ENCODE results near the gene LDB2.

LDB2 gene

GRCh38 chr4:16725252-16725651 lies 173.2 kb downstream of the LDB2 start:
- peaks cover 13% of the 10 kb centered on the region; the same call in 1 of the 2 replicates for H3K27me3 ChIP-seq (ENCODE audit: insufficient read depth, low read length)
- no peak overlapping the region for H2AFZ ChIP-seq (ENCODE audit: low read length, unreplicated experiment)
- no peaks in the 10 kb centered on the region for H3K79me2 ChIP-seq (ENCODE audit: control insufficient read depth, insufficient read depth, low read length, unreplicated experiment)
- H3K4me3 ChIP-seq (ENCODE audit: low read depth, low read length): no peak overlapping the region
- no peak overlapping the region for H3K27ac ChIP-seq (ENCODE audit: low read depth, low read length)
- peaks cover 7% of the 10 kb centered on the region for H3K4me1 ChIP-seq (ENCODE audit: control insufficient read depth, insufficient read depth, low read length, unreplicated experiment)
- no peaks in the 10 kb centered on the region for H3K36me3 ChIP-seq (ENCODE audit: insufficient read depth, low read length)

GRCh38 chr4:16722416-16722815 lies 176.0 kb downstream of the LDB2 start:
- H3K79me2 ChIP-seq (ENCODE audit: control insufficient read depth, insufficient read depth, low read length, unreplicated experiment): no peaks in the 10 kb centered on the region
- H3K4me3 ChIP-seq (ENCODE audit: low read depth, low read length): no peak overlapping the region
- peaks cover 13% of the 10 kb centered on the region for H3K4me1 ChIP-seq (ENCODE audit: control insufficient read depth, insufficient read depth, low read length, unreplicated experiment)
- no peak overlapping the region for H3K27ac ChIP-seq (ENCODE audit: low read depth, low read length)
- H3K36me3 ChIP-seq (ENCODE audit: insufficient read depth, low read length): no peaks in the 10 kb centered on the region
- H2AFZ ChIP-seq (ENCODE audit: low read length, unreplicated experiment): no peak overlapping the region
- H3K27me3 ChIP-seq (ENCODE audit: insufficient read depth, low read length): peaks cover 9% of the 10 kb centered on the region; the same call in 1 of the 2 replicates

- Histone ChIP-seq H3K27ac (ENCODE audit: low read depth, low read length) (peak overlapping the region; percentile 22), H3K4me1 (ENCODE audit: control insufficient read depth, insufficient read depth, low read length, unreplicated experiment) (peaks cover 17% of the 10 kb centered on the region), H3K4me3 (ENCODE audit: low read depth, low read length) (peak overlapping the region; percentile 47), H3K79me2 (ENCODE audit: control insufficient read depth, insufficient read depth, low read length, unreplicated experiment) (no peaks in the 10 kb centered on the region), H3K36me3 (ENCODE audit: insufficient read depth, low read length) (no peaks in the 10 kb centered on the region), H3K27me3 (ENCODE audit: insufficient read depth, low read length) (peaks cover 5% of the 10 kb centered on the region; the same call in 1 of the 2 replicates), H2AFZ (ENCODE audit: low read length, unreplicated experiment) (peak overlapping the region; percentile 83)
These were observed 176.7 kb downstream of the LDB2 start for GRCh38 chr4:16721613-16722291.

- H3K79me2 ChIP-seq (ENCODE audit: control insufficient read depth, insufficient read depth, low read length, unreplicated experiment): no peaks in the 10 kb centered on the region
- peaks cover 17% of the 10 kb centered on the region for H3K4me1 ChIP-seq (ENCODE audit: control insufficient read depth, insufficient read depth, low read length, unreplicated experiment)
- H3K36me3 ChIP-seq (ENCODE audit: insufficient read depth, low read length): no peaks in the 10 kb centered on the region
- no peak overlapping the region for H2AFZ ChIP-seq (ENCODE audit: low read length, unreplicated experiment)
- no peak overlapping the region for H3K27ac ChIP-seq (ENCODE audit: low read depth, low read length)
- no peaks in the 10 kb centered on the region for H3K27me3 ChIP-seq (ENCODE audit: insufficient read depth, low read length)
- H3K4me3 ChIP-seq (ENCODE audit: low read depth, low read length): peak overlapping the region; percentile 47; the same call in 1 of the 2 replicates
These were observed 177.7 kb downstream of the LDB2 start for GRCh38 chr4:16720761-16721160.

DNA sequence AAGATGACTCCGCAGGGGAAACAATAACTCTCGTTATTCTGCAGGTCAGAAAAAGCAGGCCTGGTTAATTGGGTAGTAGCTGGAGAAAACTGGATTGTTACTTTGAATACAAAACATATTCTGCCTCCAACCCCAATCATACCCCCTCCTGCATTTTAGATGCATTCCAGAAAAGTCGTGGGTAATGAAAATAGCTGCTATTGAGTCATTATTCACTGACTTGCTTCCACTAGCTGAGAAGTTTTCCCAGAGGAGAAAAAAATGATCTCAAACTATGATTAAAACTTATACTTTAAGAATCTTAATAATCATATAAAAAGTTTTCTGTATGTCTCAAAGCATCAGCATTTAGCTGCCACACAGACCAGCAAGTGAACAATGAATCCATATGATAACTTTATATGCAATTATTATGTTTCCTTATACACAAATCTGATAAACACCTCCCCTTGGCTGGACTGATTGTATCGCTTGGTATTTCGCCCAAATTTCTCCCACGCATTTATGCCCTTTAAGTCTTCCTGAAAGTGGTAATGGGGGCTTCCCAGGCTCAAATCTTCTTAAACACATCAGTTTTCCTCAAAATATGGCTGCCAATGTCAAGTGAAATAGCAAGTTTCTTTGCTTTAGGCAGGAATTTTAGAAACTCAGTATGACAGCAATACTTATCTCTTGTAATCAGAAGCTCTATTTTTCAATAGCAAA lies 181.0 kb downstream of the LDB2 start:
- Histone ChIP-seq H3K79me2 (ENCODE audit: control insufficient read depth, insufficient read depth, low read length, unreplicated experiment) (no peaks in the 10 kb centered on the region), H3K27ac (ENCODE audit: low read depth, low read length) (no peak overlapping the region), H2AFZ (ENCODE audit: low read length, unreplicated experiment) (no peak overlapping the region), H3K4me1 (ENCODE audit: control insufficient read depth, insufficient read depth, low read length, unreplicated experiment) (peaks cover 17% of the 10 kb centered on the region), H3K27me3 (ENCODE audit: insufficient read depth, low read length) (no peaks in the 10 kb centered on the region), H3K36me3 (ENCODE audit: insufficient read depth, low read length) (no peaks in the 10 kb centered on the region), H3K4me3 (ENCODE audit: low read depth, low read length) (no peak overlapping the region)

- Histone ChIP-seq H3K36me3 (ENCODE audit: insufficient read depth, low read length) (no peaks in the 10 kb centered on the region), H2AFZ (ENCODE audit: low read length, unreplicated experiment) (no peak overlapping the region), H3K79me2 (ENCODE audit: control insufficient read depth, insufficient read depth, low read length, unreplicated experiment) (no peaks in the 10 kb centered on the region), H3K4me3 (ENCODE audit: low read depth, low read length) (no peak overlapping the region), H3K27ac (ENCODE audit: low read depth, low read length) (no peak overlapping the region), H3K27me3 (ENCODE audit: insufficient read depth, low read length) (no peaks in the 10 kb centered on the region), H3K4me1 (ENCODE audit: control insufficient read depth, insufficient read depth, low read length, unreplicated experiment) (peaks cover 10% of the 10 kb centered on the region)
These were observed 183.0 kb downstream of the LDB2 start for GRCh38 chr4:16715482-16715881.

- H3K4me3 ChIP-seq (ENCODE audit: low read depth, low read length): no peak overlapping the region
These were observed 184.3 kb downstream of the LDB2 start for GRCh38 chr4:16714191-16714590.

DNA sequence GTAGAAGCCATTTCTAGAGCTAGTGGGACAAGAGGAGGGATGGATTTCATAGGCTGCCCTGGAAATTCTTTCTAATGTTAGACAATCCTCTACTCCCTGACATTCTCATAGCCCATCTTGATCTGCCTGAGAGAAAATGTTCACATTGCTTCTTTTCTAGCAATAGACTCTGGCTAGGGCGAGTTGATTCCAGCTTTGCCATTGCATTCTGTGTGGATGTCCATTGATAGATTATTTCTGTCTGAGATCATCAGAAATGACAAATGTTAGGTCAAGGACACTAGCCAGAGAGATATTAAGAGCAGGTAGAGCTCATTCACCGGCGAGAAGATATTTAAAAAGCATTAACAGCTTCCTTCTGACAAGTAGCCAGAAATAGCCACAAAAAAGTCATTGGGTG lies 184.7 kb downstream of the LDB2 start:
- Histone ChIP-seq H3K27me3 (ENCODE audit: insufficient read depth, low read length) (no peaks in the 10 kb centered on the region), H3K36me3 (ENCODE audit: insufficient read depth, low read length) (no peaks in the 10 kb centered on the region), H3K27ac (ENCODE audit: low read depth, low read length) (no peak overlapping the region), H2AFZ (ENCODE audit: low read length, unreplicated experiment) (no peak overlapping the region), H3K4me3 (ENCODE audit: low read depth, low read length) (no peak overlapping the region), H3K79me2 (ENCODE audit: control insufficient read depth, insufficient read depth, low read length, unreplicated experiment) (no peaks in the 10 kb centered on the region), H3K4me1 (ENCODE audit: control insufficient read depth, insufficient read depth, low read length, unreplicated experiment) (peaks cover 10% of the 10 kb centered on the region)

More at GRCh38 chr4:16714191-16714590, 184.3 kb downstream of the LDB2 start:
- H3K79me2 ChIP-seq (ENCODE audit: control insufficient read depth, insufficient read depth, low read length, unreplicated experiment): no peaks in the 10 kb centered on the region
- peaks cover 10% of the 10 kb centered on the region for H3K4me1 ChIP-seq (ENCODE audit: control insufficient read depth, insufficient read depth, low read length, unreplicated experiment)
- H3K27me3 ChIP-seq (ENCODE audit: insufficient read depth, low read length): no peaks in the 10 kb centered on the region
- no peaks in the 10 kb centered on the region for H3K36me3 ChIP-seq (ENCODE audit: insufficient read depth, low read length)
- H2AFZ ChIP-seq (ENCODE audit: low read length, unreplicated experiment): no peak overlapping the region
- H3K27ac ChIP-seq (ENCODE audit: low read depth, low read length): no peak overlapping the region

DNA sequence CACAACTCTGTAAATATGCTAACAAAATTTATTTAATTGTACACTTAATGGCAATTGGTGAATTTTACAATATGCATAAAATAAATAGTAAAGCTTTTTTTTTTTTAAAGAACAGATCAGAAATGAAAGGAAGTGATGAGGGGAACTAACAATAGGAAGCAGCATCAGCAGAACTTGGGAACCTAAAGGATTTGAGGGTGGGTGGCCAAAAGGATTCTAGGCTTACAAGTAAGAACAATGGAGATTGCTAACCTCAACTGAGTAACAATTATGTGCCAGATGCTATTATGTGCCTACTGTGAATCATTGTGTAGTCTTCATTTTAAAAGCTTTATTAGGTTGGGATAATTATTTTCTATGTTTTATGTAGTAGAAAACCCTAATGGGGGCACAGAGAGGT lies 185.2 kb downstream of the LDB2 start:
- no peaks in the 10 kb centered on the region for H3K79me2 ChIP-seq (ENCODE audit: control insufficient read depth, insufficient read depth, low read length, unreplicated experiment)
- H3K27ac ChIP-seq (ENCODE audit: low read depth, low read length): no peak overlapping the region
- H3K36me3 ChIP-seq (ENCODE audit: insufficient read depth, low read length): no peaks in the 10 kb centered on the region
- no peaks in the 10 kb centered on the region for H3K27me3 ChIP-seq (ENCODE audit: insufficient read depth, low read length)
- peaks cover 10% of the 10 kb centered on the region for H3K4me1 ChIP-seq (ENCODE audit: control insufficient read depth, insufficient read depth, low read length, unreplicated experiment)
- H2AFZ ChIP-seq (ENCODE audit: low read length, unreplicated experiment): no peak overlapping the region
- H3K4me3 ChIP-seq (ENCODE audit: low read depth, low read length): no peak overlapping the region

GRCh38 chr4:16710198-16710597 lies 188.2 kb downstream of the LDB2 start:
- no peaks in the 10 kb centered on the region for H3K27me3 ChIP-seq (ENCODE audit: insufficient read depth, low read length)
- H3K27ac ChIP-seq (ENCODE audit: low read depth, low read length): no peak overlapping the region
- no peak overlapping the region for H2AFZ ChIP-seq (ENCODE audit: low read length, unreplicated experiment)
- H3K79me2 ChIP-seq (ENCODE audit: control insufficient read depth, insufficient read depth, low read length, unreplicated experiment): no peaks in the 10 kb centered on the region
- H3K4me1 ChIP-seq (ENCODE audit: control insufficient read depth, insufficient read depth, low read length, unreplicated experiment): no peaks in the 10 kb centered on the region
- H3K4me3 ChIP-seq (ENCODE audit: low read depth, low read length): no peak overlapping the region
- H3K36me3 ChIP-seq (ENCODE audit: insufficient read depth, low read length): no peaks in the 10 kb centered on the region

GRCh38 chr4:16707874-16708273 lies 190.6 kb downstream of the LDB2 start:
- Histone ChIP-seq H3K4me3 (ENCODE audit: low read depth, low read length) (no peak overlapping the region), H3K4me1 (ENCODE audit: control insufficient read depth, insufficient read depth, low read length, unreplicated experiment) (no peaks in the 10 kb centered on the region), H3K27ac (ENCODE audit: low read depth, low read length) (peak overlapping the region; percentile 40; the same call in 1 of the 2 replicates), H3K27me3 (ENCODE audit: insufficient read depth, low read length) (no peaks in the 10 kb centered on the region), H3K36me3 (ENCODE audit: insufficient read depth, low read length) (no peaks in the 10 kb centered on the region), H2AFZ (ENCODE audit: low read length, unreplicated experiment) (no peak overlapping the region), H3K79me2 (ENCODE audit: control insufficient read depth, insufficient read depth, low read length, unreplicated experiment) (no peaks in the 10 kb centered on the region)
